HG03175 (cell line): ENCODE results near the gene CD7.

Source experiments
- ATAC-seq: cut with Tn5 transposase; IDR thresholded peaks from one replicate; pipeline ENCODE4 v1.9.1; 2021; ENCODE audit warnings: mild to moderate bottlenecking, moderate library complexity; ENCODE audit not compliant: unreplicated experiment

Gene CD7

GRCh38 chr17:82282239-82283207 lies 34.9 kb downstream of the CD7 start:
- no peak for ATAC-seq

- no peak for ATAC-seq
These were observed 35.7 kb downstream of the CD7 start for GRCh38 chr17:82281502-82282238.

- no peak for ATAC-seq
These were observed 36.3 kb downstream of the CD7 start for GRCh38 chr17:82281076-82281475.

- no peak for ATAC-seq
These were observed 36.9 kb downstream of the CD7 start for GRCh38 chr17:82280537-82280936.

- no peak for ATAC-seq
These were observed 38.5 kb downstream of the CD7 start for GRCh38 chr17:82278786-82279391.

GRCh38 chr17:82278308-82278707 lies 39.1 kb downstream of the CD7 start:
- no peak for ATAC-seq

- ATAC-seq: no peak
These were observed 39.6 kb downstream of the CD7 start for GRCh38 chr17:82277851-82278250.

- no peak for ATAC-seq
These were observed 40.5 kb downstream of the CD7 start for GRCh38 chr17:82276938-82277337.

- no peak for ATAC-seq
These were observed 42.1 kb downstream of the CD7 start for GRCh38 chr17:82275326-82275725.

- ATAC-seq: no peak
These were observed 43.0 kb downstream of the CD7 start for GRCh38 chr17:82274134-82275020.

GRCh38 chr17:82273327-82274133 lies 43.9 kb downstream of the CD7 start, which contains the start of gene CSNK1D:
CSNK1D (minus strand) TSS chr17:82273700; CDS start chr17:82273381, 319 bp downstream.
- ATAC-seq: peak; percentile 82

GRCh38 chr17:82272495-82273326 lies 44.7 kb downstream of the CD7 start:
- no peak for ATAC-seq

- no peak for ATAC-seq
These were observed 46.0 kb downstream of the CD7 start for GRCh38 chr17:82271401-82271800.

GRCh38 chr17:82270651-82271050 lies 46.8 kb downstream of the CD7 start:
- ATAC-seq: no peak

GRCh38 chr17:82269882-82270500 lies 47.4 kb downstream of the CD7 start:
- no peak for ATAC-seq

- ATAC-seq: no peak
These were observed 48.1 kb downstream of the CD7 start for GRCh38 chr17:82269138-82269881.

GRCh38 chr17:82267575-82268379 lies 49.6 kb downstream of the CD7 start:
- ATAC-seq: no peak
